Measurements from ENCODE around the gene KRTAP10-9. TPM values are rescaled to one million over a fixed set of nuclear protein-coding genes. Genes with fewer than 3 reads are reported as not detected.

KRTAP10-9 gene
- total RNA-seq, 1 donor from 2014 or later, result not detected

Other genes with a start within 250 kb of the KRTAP10-9 start
- 6.8 TPM for gene LRRC3, start 171.6 kb upstream of the KRTAP10-9 start, total RNA-seq
- gene KRTAP10-1, start 86.9 kb upstream of the KRTAP10-9 start, total RNA-seq, result not detected
- not detected for gene KRTAP10-2, start 75.6 kb upstream of the KRTAP10-9 start, total RNA-seq
- gene KRTAP10-3, start 68.3 kb upstream of the KRTAP10-9 start, total RNA-seq, result not detected
- not detected for gene KRTAP10-4, start 53.4 kb upstream of the KRTAP10-9 start, total RNA-seq
- gene KRTAP10-5, start 46.5 kb upstream of the KRTAP10-9 start, total RNA-seq, result not detected
- not detected for gene KRTAP10-6, start 34.6 kb upstream of the KRTAP10-9 start, total RNA-seq
- gene KRTAP10-7, start 26.5 kb upstream of the KRTAP10-9 start, total RNA-seq, result not detected
- not detected for gene KRTAP10-8, start 15.0 kb upstream of the KRTAP10-9 start, total RNA-seq
- not detected for gene KRTAP10-10, start 10.3 kb downstream of the KRTAP10-9 start, total RNA-seq
- not detected for gene KRTAP10-11, start 19.3 kb downstream of the KRTAP10-9 start, total RNA-seq
- gene KRTAP12-4, start 27.6 kb downstream of the KRTAP10-9 start, total RNA-seq, result not detected
- gene KRTAP12-3, start 30.8 kb downstream of the KRTAP10-9 start, total RNA-seq, result not detected
- not detected for gene KRTAP12-2, start 39.8 kb downstream of the KRTAP10-9 start, total RNA-seq
- gene KRTAP12-1, start 55.1 kb downstream of the KRTAP10-9 start, total RNA-seq, result not detected
- not detected for gene KRTAP10-12, start 70.1 kb downstream of the KRTAP10-9 start, total RNA-seq
- gene TSPEAR, start 84.5 kb downstream of the KRTAP10-9 start, total RNA-seq, result not detected
- 78.0 TPM for gene UBE2G2, start 174.7 kb downstream of the KRTAP10-9 start, total RNA-seq
- gene SUMO3, start 191.0 kb downstream of the KRTAP10-9 start, total RNA-seq, result 65.5 TPM
- gene PTTG1IP, start 246.6 kb downstream of the KRTAP10-9 start, total RNA-seq, result 192 TPM

Measured in sciatic nerve (tissue), 1 donor.